Coronary artery (tissue), 2 donors: Measurements from ENCODE around the gene IFNGR2.

ENCODE experiments used
- DNase-seq: peaks from one replicate; pipeline ENCODE4 v3.0.0-alpha.2; 2017; ENCODE audit warnings: low spot score
- H3K27ac ChIP-seq, 2 donors: fragments of 200-600 bp; sonication (generic); one replicate each; pipeline ENCODE4 v1.5.1; 2016 to 2019
- H3K4me3 ChIP-seq: fragments of 200-600 bp; sonication (generic); 2 replicates; pipeline ENCODE4 v1.5.1; 2016; ENCODE audit warnings: mild to moderate bottlenecking, moderate library complexity
- CTCF ChIP-seq: fragments of 200-600 bp; sonication (generic); IDR thresholded peaks from one replicate; pipeline ENCODE4 v1.5.1; 2019; ENCODE audit warnings: antibody characterized with exemption

IFNGR2 gene

GRCh38 chr21:33403128-33403785, at the start of gene IFNGR2:
IFNGR2 (plus strand) TSS chr21:33403413; CDS start chr21:33403544, 131 bp downstream.
- no peak for TF ChIP-seq CTCF
- DNase-seq, result no peak
- Histone ChIP-seq H3K4me3 (peak within 1 kb of the TSS; percentile 92), H3K27ac (peak within 1 kb of the TSS; percentile 98 to 99)

- no peak for DNase-seq
- TF ChIP-seq CTCF, result no peak
- Histone ChIP-seq H3K27ac (no peak overlapping the region), H3K4me3 (no peak overlapping the region)
These were observed 47.9 kb upstream of the IFNGR2 start for GRCh38 chr21:33355355-33355754.

GRCh38 chr21:33355996-33356395, 47.2 kb upstream of the IFNGR2 start:
- Histone ChIP-seq H3K27ac (no peak overlapping the region), H3K4me3 (no peak overlapping the region)
- DNase-seq, result no peak
- no peak for TF ChIP-seq CTCF

- DNase-seq, result no peak
- no peak for TF ChIP-seq CTCF
- no peak overlapping the region for H3K4me3 ChIP-seq
- no peak overlapping the region for H3K27ac ChIP-seq
These were observed 46.0 kb upstream of the IFNGR2 start for GRCh38 chr21:33357177-33357576.

- no peak for DNase-seq
- Histone ChIP-seq H3K4me3 (no peak overlapping the region), H3K27ac (peak overlapping the region in 1 of 2 donors; percentile 19)
- TF ChIP-seq CTCF, result no peak
These were observed 43.8 kb upstream of the IFNGR2 start for GRCh38 chr21:33359446-33359845.

- DNase-seq, result no peak
- H3K4me3 ChIP-seq, result no peak overlapping the region
- no peak for TF ChIP-seq CTCF
- H3K27ac ChIP-seq, result peak overlapping the region; percentile 19 to 60
These were observed 42.9 kb upstream of the IFNGR2 start for GRCh38 chr21:33360281-33360680.

GRCh38 chr21:33360881-33361602, 42.2 kb upstream of the IFNGR2 start:
- peak; percentile 62 for TF ChIP-seq CTCF
- DNase-seq, result peak; percentile 82
- Histone ChIP-seq H3K27ac (peak overlapping the region; percentile 8 to 60), H3K4me3 (peak overlapping the region; percentile 51)
